Smooth muscle cell (in vitro differentiated cells): ENCODE data around the gene NCKIPSD. TPM values are rescaled to one million over a fixed set of nuclear protein-coding genes. Genes with fewer than 3 reads are reported as not detected.

Source experiments
- DNase-seq: peaks from one replicate; lab custom pipeline; 2025; ENCODE audit not compliant: unreplicated experiment; lab: John Stamatoyannopoulos, UW
- H2AFZ ChIP-seq: fragments of 200-600 bp; sonication (generic); 2 replicates; pipeline ENCODE4 v1.6.0; 2016; ENCODE audit warnings: antibody characterized with exemption, low read depth, mild to moderate bottlenecking
- H3F3A ChIP-seq: fragments of 200-600 bp; sonication (generic); 2 replicates; pipeline ENCODE4 v1.6.0; 2017; ENCODE audit warnings: antibody characterized with exemption, low read depth
- H3K27ac ChIP-seq: fragments of 200-600 bp; sonication (generic); 2 replicates; pipeline ENCODE4 v1.5.1; 2016; ENCODE audit warnings: low read depth, mild to moderate bottlenecking
- H3K27me3 ChIP-seq: fragments of 200-600 bp; sonication (generic); 2 replicates; pipeline ENCODE4 v1.6.1; 2016; ENCODE audit warnings: low read depth, mild to moderate bottlenecking
- H3K36me3 ChIP-seq: fragments of 200-600 bp; sonication (generic); 2 replicates; pipeline ENCODE4 v1.5.1; 2016; ENCODE audit warnings: low read depth
- H3K4me1 ChIP-seq: fragments of 200-600 bp; sonication (generic); 2 replicates; pipeline ENCODE4 v1.5.1; 2016; ENCODE audit warnings: low read depth
- H3K4me2 ChIP-seq: fragments of 200-600 bp; sonication (generic); 2 replicates; pipeline ENCODE4 v1.6.0; 2016; ENCODE audit warnings: mild to moderate bottlenecking
- H3K4me3 ChIP-seq: fragments of 200-600 bp; sonication (generic); 2 replicates; pipeline ENCODE4 v1.5.1; 2016; ENCODE audit warnings: mild to moderate bottlenecking
- H3K79me2 ChIP-seq: fragments of 200-600 bp; sonication (generic); 2 replicates; pipeline ENCODE4 v1.6.0; 2016; ENCODE audit warnings: low read depth, mild to moderate bottlenecking
- H3K9ac ChIP-seq: fragments of 200-600 bp; sonication (generic); 2 replicates; pipeline ENCODE4 v1.6.0; 2016; ENCODE audit warnings: low read depth
- H3K9me3 ChIP-seq: fragments of 200-600 bp; sonication (generic); replicated peaks from 2 replicates; pipeline ENCODE4 v1.5.1; 2016; ENCODE audit warnings: low read depth
- H4K20me1 ChIP-seq: fragments of 200-600 bp; sonication (generic); 2 replicates; pipeline ENCODE4 v1.6.0; 2016; ENCODE audit warnings: low read depth
- CTCF ChIP-seq: fragments of 200-600 bp; sonication (generic); IDR thresholded peaks from 2 replicates; pipeline ENCODE4 v1.5.1; 2017; ENCODE audit warnings: borderline replicate concordance, mild to moderate bottlenecking, antibody characterized with exemption; ENCODE audit not compliant: insufficient read depth, poor library complexity, severe bottlenecking
- WGBS: methylation state at CpG from one replicate; pipeline ENCODE4 v1.1.7; 2016; ENCODE audit warnings: low lambda C conversion rate; 5-methylcytosine and 5-hydroxymethylcytosine counted together
- polyA plus RNA-seq: library from polyadenylated mRNA; unstranded; fragments of >200 nt; fragmentation: Nextera tagmentation; extraction: Ambion mirVana; gene quantifications from 2 replicates; pipeline ENCODE4 v1.2.1, GENCODE V29; 2016
- total RNA-seq: library from RNA; depleted of rRNA; stranded (reverse); fragments of >200 nt; gene quantifications from 2 replicates; pipeline ENCODE4 v1.2.3, GENCODE V29; 2014

Gene NCKIPSD
- total and polyA plus RNA-seq, 2 experiments from 2014 or later: 13.8 to 21.6 TPM

DNA sequence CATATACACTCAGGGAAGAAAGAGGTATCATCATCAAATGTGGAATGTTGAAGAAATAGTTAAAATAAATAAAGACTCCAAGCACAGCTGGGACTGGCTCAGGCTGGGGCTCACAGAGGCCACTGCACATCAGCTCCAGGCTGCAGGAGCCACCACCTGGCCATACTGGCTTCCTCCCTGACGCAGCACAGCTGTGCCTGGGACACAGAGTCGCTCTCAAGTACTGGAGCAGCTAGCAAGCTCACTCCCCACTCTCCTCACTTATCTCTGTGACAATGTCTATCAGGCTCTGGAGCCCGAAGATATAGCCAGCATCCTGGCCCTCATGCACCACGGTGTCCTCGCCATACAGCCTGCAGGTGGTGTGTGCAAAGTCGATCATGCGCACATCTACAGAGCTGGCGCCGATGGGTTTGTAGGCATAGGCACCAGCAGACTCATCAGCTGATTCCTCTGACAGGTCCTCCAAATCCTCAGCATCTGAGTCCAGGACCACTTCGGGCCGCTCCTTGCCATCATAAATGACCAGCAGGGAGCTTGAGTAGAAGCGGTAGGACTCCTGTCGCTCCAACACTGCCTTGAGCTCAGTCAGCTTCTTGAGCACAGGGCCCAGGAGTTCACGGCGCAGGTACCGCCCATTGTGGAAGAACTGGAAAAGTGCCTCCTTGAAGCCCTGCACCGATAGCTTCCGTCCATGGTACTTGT is 2.5 kb upstream of the NCKIPSD start:
- no peak for DNase-seq
- Histone ChIP-seq H3K79me2 (peaks cover 42% of the 10 kb centered on the region), H3K4me2 (no peak overlapping the region), H3K9me3 (no peaks in the 10 kb centered on the region), H3F3A (peaks cover 48% of the 10 kb centered on the region), H2AFZ (no peak overlapping the region), H3K27ac (no peak overlapping the region), H3K36me3 (peaks cover 15% of the 10 kb centered on the region), H4K20me1 (peaks cover 62% of the 10 kb centered on the region), H3K4me1 (peaks cover 11% of the 10 kb centered on the region), H3K9ac (no peak overlapping the region), H3K4me3 (no peak overlapping the region), H3K27me3 (no peaks in the 10 kb centered on the region)
- TF ChIP-seq CTCF: no peak
- 94% methylated on average over 18 of the region's 18 CpGs for WGBS

DNA sequence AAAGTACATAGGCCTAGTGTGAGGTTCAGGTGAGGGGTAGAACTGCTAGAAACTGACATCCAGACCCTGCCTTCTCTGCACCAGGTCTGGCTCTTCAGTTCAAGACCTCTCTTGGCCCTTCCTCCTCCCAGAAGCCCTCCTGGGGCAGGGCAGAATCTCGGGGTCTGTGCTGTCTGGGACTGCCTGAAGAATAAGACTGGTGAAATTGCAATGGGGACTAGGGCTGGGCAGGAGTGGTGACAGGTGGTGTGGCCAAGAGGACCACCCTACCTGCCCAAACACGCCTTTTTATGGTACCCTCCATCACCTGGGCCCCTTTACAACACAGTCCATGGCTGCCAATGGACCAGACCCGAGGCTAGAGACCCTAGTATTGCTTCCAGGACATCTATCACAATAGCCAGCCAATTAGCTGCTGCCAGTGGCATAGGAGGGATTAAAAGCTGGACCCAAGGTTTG is 1.5 kb upstream of the NCKIPSD start:
- no peak overlapping the region for H3K27ac ChIP-seq
- no peak overlapping the region for H2AFZ ChIP-seq
- H3K4me3 ChIP-seq: no peak overlapping the region
- no peaks in the 10 kb centered on the region for H3K9me3 ChIP-seq
- H3F3A ChIP-seq: peaks cover 39% of the 10 kb centered on the region
- TF ChIP-seq CTCF: no peak
- peaks cover 55% of the 10 kb centered on the region for H4K20me1 ChIP-seq
- DNase-seq: no peak
- WGBS: 77% methylated on average over 3 of the region's 3 CpGs
- H3K79me2 ChIP-seq: peaks cover 33% of the 10 kb centered on the region
- H3K9ac ChIP-seq: no peak overlapping the region
- H3K4me1 ChIP-seq: peaks cover 11% of the 10 kb centered on the region
- H3K36me3 ChIP-seq: peaks cover 6% of the 10 kb centered on the region
- no peaks in the 10 kb centered on the region for H3K27me3 ChIP-seq
- no peak overlapping the region for H3K4me2 ChIP-seq

GRCh38 chr3:48686538-48687219 is 964 bp upstream of the NCKIPSD start:
- H2AFZ ChIP-seq: no peak overlapping the region
- 61% methylated on average over 10 of the region's 10 CpGs for WGBS
- H4K20me1 ChIP-seq: peaks cover 49% of the 10 kb centered on the region
- no peak overlapping the region for H3K27ac ChIP-seq
- no peak for DNase-seq
- H3K27me3 ChIP-seq: no peaks in the 10 kb centered on the region
- TF ChIP-seq CTCF: no peak
- peaks cover 11% of the 10 kb centered on the region for H3K4me1 ChIP-seq
- peak overlapping the region; percentile 94 for H3K4me3 ChIP-seq
- H3K9me3 ChIP-seq: no peaks in the 10 kb centered on the region
- peaks cover 35% of the 10 kb centered on the region for H3F3A ChIP-seq
- peak overlapping the region; percentile 94 for H3K4me2 ChIP-seq
- H3K36me3 ChIP-seq: peaks cover 6% of the 10 kb centered on the region
- peaks cover 27% of the 10 kb centered on the region for H3K79me2 ChIP-seq
- H3K9ac ChIP-seq: no peak overlapping the region
